IMR-90 (cell line): ENCODE results near the gene CIITA. TPM values are rescaled to one million over a fixed set of nuclear protein-coding genes. Genes with fewer than 3 reads are reported as not detected.

Experiments
- ATAC-seq: fragments of 200-7000 bp; cut with Tn5 transposase; 2 replicates; pipeline ENCODE4 v1.9.1; 2020; ENCODE audit warnings: low read depth, mild to moderate bottlenecking, moderate library complexity
- BruUV-seq: library from RNA; stranded (reverse); fragments of 400-500 nt; replicated peaks from 2 replicates; lab custom pipeline; 2021; lab: Mats Ljungman, UMichigan
- CTCF ChIA-PET: fragments of 300-600 bp; formaldehyde crosslinking; extraction: SDS; loops from one replicate; lab custom pipeline; 2021; ENCODE audit warnings: antibody characterized with exemption; lab: Yijun Ruan, JAX
- POLR2A ChIA-PET: fragments of 300-600 bp; sonication (Branson Sonifier 250); formaldehyde crosslinking; loops from one replicate; lab custom pipeline; 2022; ENCODE audit warnings: antibody characterized with exemption; ENCODE audit not compliant: unreplicated experiment; lab: Charles Lee
- DNase-seq: peaks from one replicate; pipeline ENCODE4 v3.0.0; 2013
- H2AFZ ChIP-seq: replicated peaks from 2 replicates; pipeline ENCODE3; 2013; ENCODE audit warnings: low read length, mild to moderate bottlenecking; ENCODE audit not compliant: poor library complexity
- H2AK5ac ChIP-seq: 2 replicates; pipeline ENCODE4 v1.6.1; 2013; ENCODE audit warnings: low read depth, low read length, inconsistent platforms
- H2AK9ac ChIP-seq: replicated peaks from 2 replicates; pipeline ENCODE3; 2013; ENCODE audit warnings: mild to moderate bottlenecking, low read depth, low read length, moderate library complexity; ENCODE audit not compliant: poor library complexity
- H2BK120ac ChIP-seq: 2 replicates; pipeline ENCODE4 v1.6.1; 2013; ENCODE audit warnings: low read depth, low read length, inconsistent platforms
- H2BK15ac ChIP-seq: 3 replicates; pipeline ENCODE4 v1.6.1; 2013; ENCODE audit warnings: low read depth, low read length, inconsistent platforms
- H2BK20ac ChIP-seq: 2 replicates; pipeline ENCODE4 v1.6.1; 2013; ENCODE audit warnings: low read depth, mild to moderate bottlenecking, inconsistent platforms, low read length, moderate library complexity
- H2BK5ac ChIP-seq: 2 replicates; pipeline ENCODE4 v1.6.1; 2013; ENCODE audit warnings: mild to moderate bottlenecking, low read depth, low read length, inconsistent platforms; ENCODE audit not compliant: poor library complexity, severe bottlenecking
- H3K14ac ChIP-seq: replicated peaks from 2 replicates; pipeline ENCODE4 v1.6.1; 2013; ENCODE audit warnings: low read depth, low read length, inconsistent platforms
- H3K18ac ChIP-seq: 2 replicates; pipeline ENCODE4 v1.6.1; 2013; ENCODE audit warnings: low read depth, low read length, control low read depth
- H3K23ac ChIP-seq: 2 replicates; pipeline ENCODE4 v1.6.1; 2013; ENCODE audit warnings: low read depth, low read length, inconsistent platforms
- H3K27ac ChIP-seq: 2 replicates; pipeline ENCODE4 v1.5.1; 2013; ENCODE audit warnings: mild to moderate bottlenecking, control low read depth, low read length; ENCODE audit not compliant: insufficient read depth
- H3K27me3 ChIP-seq: 2 replicates; pipeline ENCODE4 v1.6.1; 2013; ENCODE audit warnings: low read length; ENCODE audit not compliant: control insufficient read depth, insufficient read depth
- H3K36me3 ChIP-seq: 2 replicates; pipeline ENCODE4 v1.6.1; 2013; ENCODE audit warnings: low read length, mixed read lengths; ENCODE audit not compliant: control insufficient read depth, insufficient read depth
- H3K4ac ChIP-seq: 2 replicates; pipeline ENCODE4 v1.6.1; 2013; ENCODE audit warnings: low read depth, low read length, inconsistent platforms
- H3K4me1 ChIP-seq: 2 replicates; pipeline ENCODE4 v1.6.1; 2013; ENCODE audit warnings: low read length, mixed read lengths; ENCODE audit not compliant: control insufficient read depth, insufficient read depth
- H3K4me2 ChIP-seq: 2 replicates; pipeline ENCODE4 v1.6.1; 2013; ENCODE audit warnings: low read depth, mild to moderate bottlenecking, control low read depth, low read length, moderate library complexity
- H3K4me3 ChIP-seq: 2 replicates; pipeline ENCODE4 v1.5.1; 2013; ENCODE audit warnings: low read depth, mild to moderate bottlenecking, control low read depth, low read length, moderate library complexity; ENCODE audit not compliant: insufficient read depth
- H3K56ac ChIP-seq: 2 replicates; pipeline ENCODE4 v1.6.1; 2013; ENCODE audit warnings: low read length, inconsistent platforms; ENCODE audit not compliant: insufficient read depth; ENCODE audit errors: extremely low read depth
- H3K79me1 ChIP-seq, 2 experiments: 2 replicates each; pipeline ENCODE4 v1.6.1; 2013; ENCODE audit warnings: low read length in 2 of 2, inconsistent platforms in 1 of 2, low read depth in 1 of 2
- H3K9ac ChIP-seq: 2 replicates; pipeline ENCODE4 v1.6.1; 2013; ENCODE audit warnings: low read depth, low read length, control low read depth
- H3K9me1 ChIP-seq: 2 replicates; pipeline ENCODE4 v1.6.1; 2013; ENCODE audit warnings: low read length, inconsistent platforms; ENCODE audit not compliant: insufficient read depth
- H3K9me3 ChIP-seq: 2 replicates; pipeline ENCODE4 v1.6.1; 2013; ENCODE audit warnings: low read length; ENCODE audit not compliant: control insufficient read depth, insufficient read depth
- H4K20me1 ChIP-seq: 2 replicates; pipeline ENCODE4 v1.6.1; 2013; ENCODE audit warnings: low read length, inconsistent platforms; ENCODE audit not compliant: insufficient read depth
- H4K5ac ChIP-seq: 2 replicates; pipeline ENCODE4 v1.6.1; 2013; ENCODE audit warnings: mild to moderate bottlenecking, low read depth, low read length, control low read depth
- H4K8ac ChIP-seq, 2 experiments: 2 replicates each; pipeline ENCODE4 v1.6.1; 2013; ENCODE audit warnings: low read depth in 2 of 2, low read length in 2 of 2, control low read depth in 1 of 2, inconsistent platforms in 1 of 2
- H4K91ac ChIP-seq: 2 replicates; pipeline ENCODE4 v1.6.1; 2013; ENCODE audit warnings: low read depth, low read length, inconsistent platforms; ENCODE audit not compliant: insufficient read depth
- BHLHE40 ChIP-seq: fragments of 150-350 bp; IDR thresholded peaks from 2 replicates; pipeline ENCODE4 v1.6.1; 2016; ENCODE audit warnings: mild to moderate bottlenecking, low read depth, low read length
- CEBPB ChIP-seq: IDR thresholded peaks from 2 replicates; pipeline ENCODE4 v1.6.1; 2012; ENCODE audit warnings: low read depth, low read length, improper control_type of control experiment
- CHD1 ChIP-seq: IDR thresholded peaks from 2 replicates; pipeline ENCODE4 v1.6.1; 2012; ENCODE audit warnings: low read depth, low read length, improper control_type of control experiment
- FOS ChIP-seq: fragments of 150-350 bp; IDR thresholded peaks from 2 replicates; pipeline ENCODE4 v1.6.1; 2016; ENCODE audit warnings: low read depth, low read length
- MAFK ChIP-seq: IDR thresholded peaks from 2 replicates; pipeline ENCODE4 v1.6.1; 2012; ENCODE audit warnings: low read depth, low read length, improper control_type of control experiment
- MAZ ChIP-seq: IDR thresholded peaks from 2 replicates; pipeline ENCODE4 v1.6.1; 2012; ENCODE audit warnings: low read depth, mild to moderate bottlenecking, low read length, improper control_type of control experiment, moderate library complexity, borderline replicate concordance
- MXI1 ChIP-seq: IDR thresholded peaks from 2 replicates; pipeline ENCODE4 v1.6.1; 2012; ENCODE audit warnings: low read depth, mild to moderate bottlenecking, low read length, moderate library complexity, borderline replicate concordance
- NFE2L2 ChIP-seq: fragments of 150-350 bp; IDR thresholded peaks from 2 replicates; pipeline ENCODE4 v1.6.1; 2016; ENCODE audit warnings: low read depth, mild to moderate bottlenecking, low read length
- POLR2A ChIP-seq: IDR thresholded peaks from 2 replicates; pipeline ENCODE4 v1.6.1; 2012; ENCODE audit warnings: mild to moderate bottlenecking, low read depth, low read length
- RAD21 ChIP-seq: IDR thresholded peaks from 2 replicates; pipeline ENCODE4 v1.6.1; 2012; ENCODE audit warnings: low read length, improper control_type of control experiment
- RCOR1 ChIP-seq: IDR thresholded peaks from 2 replicates; pipeline ENCODE4 v1.6.1; 2012; ENCODE audit warnings: mild to moderate bottlenecking, low read length, improper control_type of control experiment; ENCODE audit not compliant: insufficient replicate concordance
- RFX5 ChIP-seq: IDR thresholded peaks from 2 replicates; pipeline ENCODE4 v1.8.0; 2012; ENCODE audit warnings: low read depth, mild to moderate bottlenecking, low read length, moderate library complexity
- SMC3 ChIP-seq: fragments of 150-350 bp; IDR thresholded peaks from 2 replicates; pipeline ENCODE4 v1.6.1; 2016; ENCODE audit warnings: low read depth, mild to moderate bottlenecking, antibody characterized with exemption, low read length, moderate library complexity
- WGBS, 2 experiments: methylation state at CpG; one replicate each; pipeline versions ENCODE4 v1.1.5 to v1.1.7; 2013; ENCODE audit warnings: missing lambda C conversion rate in 2 of 2; ENCODE audit not compliant: insufficient read length in 1 of 2; ENCODE audit errors: extremely low coverage in 2 of 2; 5-methylcytosine and 5-hydroxymethylcytosine counted together
- dilution Hi-C: fragments of 300-500 bp; cut with HindIII; formaldehyde crosslinking; loops from one replicate; pipeline ENCODE4 v1.14.3; 2018; ENCODE audit warnings: low sequenced_read_pairs; ENCODE audit not compliant: unreplicated experiment
- in situ Hi-C: fragments of 300-500 bp; cut with MboI; formaldehyde crosslinking; loops from 3 replicates; pipeline ENCODE4 v1.14.3; 2019; ENCODE audit warnings: low sequenced_read_pairs, inconsistent platforms, mixed read lengths
- intact Hi-C: fragments of 100-400 bp; cut with micrococcal nuclease; formaldehyde crosslinking; loops from 2 replicates; pipeline ENCODE4 v1.10.0; 2022
- polyA plus RNA-seq, 3 experiments: library from polyadenylated mRNA; depleted of rRNA; stranded (reverse); fragments of >200 nt; gene quantifications; 2 replicates each; pipeline ENCODE4 v1.2.3, GENCODE V29; 2012; ENCODE audit warnings: low replicate concordance in 1 of 3
- total RNA-seq: library from RNA; depleted of rRNA; stranded (reverse); fragments of >200 nt; gene quantifications from 2 replicates; pipeline ENCODE4 v1.2.3, GENCODE V29; 2012
- TF ChIP-seq, protein P1 (sequence below): conservative IDR thresholded peaks from 2 replicates; pipeline ENCODE4 v1.5.1; 2012; ENCODE audit warnings: mild to moderate bottlenecking, low read depth, low read length, improper control_type of control experiment
- TF ChIP-seq, protein P2 (sequence below): fragments of 150-350 bp; IDR thresholded peaks from 2 replicates; pipeline ENCODE4 v1.6.1; 2016; ENCODE audit warnings: low read depth, mild to moderate bottlenecking, low read length, moderate library complexity, borderline replicate concordance
- TF ChIP-seq, protein P3 (sequence below): fragments of 150-350 bp; IDR thresholded peaks from 2 replicates; pipeline ENCODE4 v1.6.1; 2017; ENCODE audit warnings: mild to moderate bottlenecking, antibody characterized with exemption, low read length, low read depth

The CIITA gene
- total and polyA plus RNA-seq, 2 of the 4 experiments (the other 2 are of a cell fraction): 0.10 TPM; not detected in 1

DNA sequence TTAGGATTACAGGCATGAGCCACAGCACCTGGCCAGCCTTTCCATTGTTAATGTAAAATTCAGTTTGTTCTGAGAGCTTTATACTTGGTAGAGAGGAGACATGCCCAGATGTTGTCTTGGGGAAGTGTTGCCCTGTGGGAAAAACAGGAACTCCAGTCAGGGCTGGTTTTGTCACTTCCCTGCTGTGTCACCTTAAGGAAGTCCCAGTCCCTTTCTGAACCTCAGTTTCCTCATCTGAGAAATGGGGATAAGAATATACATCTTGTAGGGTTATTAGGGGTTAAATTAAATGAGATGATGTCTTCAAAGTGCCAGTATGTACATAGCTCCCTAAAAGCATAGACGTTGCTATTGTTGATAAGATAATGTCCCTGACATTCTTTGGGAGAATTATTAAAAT, 92.6 kb downstream of the CIITA start:
- dilution Hi-C loops: no loop called here
- no peak overlapping the region for H3K14ac ChIP-seq
- ATAC-seq: no peak
- H2BK15ac ChIP-seq: no peak overlapping the region
- no peak for DNase-seq
- H3K27ac ChIP-seq: no peak overlapping the region
- CTCF ChIA-PET: no interaction called here
- no peaks in the 10 kb centered on the region for H4K20me1 ChIP-seq
- no peaks in the 10 kb centered on the region for H3K9me3 ChIP-seq
- H3K56ac ChIP-seq: no peak overlapping the region
- H3K9ac ChIP-seq: no peak overlapping the region
- H3K23ac ChIP-seq: no peak overlapping the region
- no peak overlapping the region for H3K4ac ChIP-seq
- H3K4me1 ChIP-seq: peaks cover 17% of the 10 kb centered on the region
- peaks cover 6% of the 10 kb centered on the region; the same call in 1 of the 2 replicates for H3K9me1 ChIP-seq
- no CpG with 5 or more reads among the region's 1 CpG for WGBS, 2 experiments
- in situ Hi-C loops: loop anchor here (5.0 to 25.0 kb wide), 6 partner anchors 283 to 843 kb away; a partner anchor contains a TSS
- H2AFZ ChIP-seq: no peak overlapping the region
- no peak overlapping the region for H2AK5ac ChIP-seq
- no peak overlapping the region for H2BK5ac ChIP-seq
- H4K5ac ChIP-seq: no peak overlapping the region
- no peak overlapping the region for H3K18ac ChIP-seq
- H3K4me2 ChIP-seq: no peak overlapping the region
- no peaks in the 10 kb centered on the region for H3K27me3 ChIP-seq
- no peak overlapping the region for H4K91ac ChIP-seq
- no TSS peak for BruUV-seq
- no peak overlapping the region for H2AK9ac ChIP-seq
- no peak for TF ChIP-seq RCOR1
- TF ChIP-seq, protein P1, sequence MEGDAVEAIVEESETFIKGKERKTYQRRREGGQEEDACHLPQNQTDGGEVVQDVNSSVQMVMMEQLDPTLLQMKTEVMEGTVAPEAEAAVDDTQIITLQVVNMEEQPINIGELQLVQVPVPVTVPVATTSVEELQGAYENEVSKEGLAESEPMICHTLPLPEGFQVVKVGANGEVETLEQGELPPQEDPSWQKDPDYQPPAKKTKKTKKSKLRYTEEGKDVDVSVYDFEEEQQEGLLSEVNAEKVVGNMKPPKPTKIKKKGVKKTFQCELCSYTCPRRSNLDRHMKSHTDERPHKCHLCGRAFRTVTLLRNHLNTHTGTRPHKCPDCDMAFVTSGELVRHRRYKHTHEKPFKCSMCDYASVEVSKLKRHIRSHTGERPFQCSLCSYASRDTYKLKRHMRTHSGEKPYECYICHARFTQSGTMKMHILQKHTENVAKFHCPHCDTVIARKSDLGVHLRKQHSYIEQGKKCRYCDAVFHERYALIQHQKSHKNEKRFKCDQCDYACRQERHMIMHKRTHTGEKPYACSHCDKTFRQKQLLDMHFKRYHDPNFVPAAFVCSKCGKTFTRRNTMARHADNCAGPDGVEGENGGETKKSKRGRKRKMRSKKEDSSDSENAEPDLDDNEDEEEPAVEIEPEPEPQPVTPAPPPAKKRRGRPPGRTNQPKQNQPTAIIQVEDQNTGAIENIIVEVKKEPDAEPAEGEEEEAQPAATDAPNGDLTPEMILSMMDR: no peak
- no peak for TF ChIP-seq SMC3
- TF ChIP-seq MAZ: no peak
- no peak for TF ChIP-seq NFE2L2
- TF ChIP-seq FOS: no peak
- TF ChIP-seq CEBPB: no peak
- TF ChIP-seq, protein P2, sequence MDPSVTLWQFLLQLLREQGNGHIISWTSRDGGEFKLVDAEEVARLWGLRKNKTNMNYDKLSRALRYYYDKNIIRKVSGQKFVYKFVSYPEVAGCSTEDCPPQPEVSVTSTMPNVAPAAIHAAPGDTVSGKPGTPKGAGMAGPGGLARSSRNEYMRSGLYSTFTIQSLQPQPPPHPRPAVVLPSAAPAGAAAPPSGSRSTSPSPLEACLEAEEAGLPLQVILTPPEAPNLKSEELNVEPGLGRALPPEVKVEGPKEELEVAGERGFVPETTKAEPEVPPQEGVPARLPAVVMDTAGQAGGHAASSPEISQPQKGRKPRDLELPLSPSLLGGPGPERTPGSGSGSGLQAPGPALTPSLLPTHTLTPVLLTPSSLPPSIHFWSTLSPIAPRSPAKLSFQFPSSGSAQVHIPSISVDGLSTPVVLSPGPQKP: no peak
- TF ChIP-seq CHD1: no peak
- TF ChIP-seq MXI1: no peak
- no peak for TF ChIP-seq RFX5
- no peak for TF ChIP-seq MAFK
- TF ChIP-seq POLR2A: no peak
- TF ChIP-seq, protein P3, sequence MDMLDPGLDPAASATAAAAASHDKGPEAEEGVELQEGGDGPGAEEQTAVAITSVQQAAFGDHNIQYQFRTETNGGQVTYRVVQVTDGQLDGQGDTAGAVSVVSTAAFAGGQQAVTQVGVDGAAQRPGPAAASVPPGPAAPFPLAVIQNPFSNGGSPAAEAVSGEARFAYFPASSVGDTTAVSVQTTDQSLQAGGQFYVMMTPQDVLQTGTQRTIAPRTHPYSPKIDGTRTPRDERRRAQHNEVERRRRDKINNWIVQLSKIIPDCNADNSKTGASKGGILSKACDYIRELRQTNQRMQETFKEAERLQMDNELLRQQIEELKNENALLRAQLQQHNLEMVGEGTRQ: no peak
- no peak for TF ChIP-seq RAD21
- TF ChIP-seq BHLHE40: no peak
- H3K79me1 ChIP-seq: peaks cover 9 to 37% of the 10 kb centered on the region in 2 experiments
- no peak overlapping the region for H4K8ac ChIP-seq
- H2BK20ac ChIP-seq: no peak overlapping the region
- H3K36me3 ChIP-seq: peaks cover 13% of the 10 kb centered on the region
- H3K4me3 ChIP-seq: no peak overlapping the region
- POLR2A ChIA-PET: no interaction called here
- intact Hi-C loops: loop anchor here (10.0 kb wide), 2 partner anchors 675 to 745 kb away; no protein-coding TSS in a partner anchor
- no peak overlapping the region for H2BK120ac ChIP-seq
